ENCODE results near the gene ABCC11. TPM values are rescaled to one million over a fixed set of nuclear protein-coding genes. Genes with fewer than 3 reads are reported as not detected.
A peak's percentile ranks its signal among the peaks of the same experiment; 100 is the strongest.

Gene ABCC11
- total RNA-seq, 1 donor from 2014 or later, result not detected

DNA sequence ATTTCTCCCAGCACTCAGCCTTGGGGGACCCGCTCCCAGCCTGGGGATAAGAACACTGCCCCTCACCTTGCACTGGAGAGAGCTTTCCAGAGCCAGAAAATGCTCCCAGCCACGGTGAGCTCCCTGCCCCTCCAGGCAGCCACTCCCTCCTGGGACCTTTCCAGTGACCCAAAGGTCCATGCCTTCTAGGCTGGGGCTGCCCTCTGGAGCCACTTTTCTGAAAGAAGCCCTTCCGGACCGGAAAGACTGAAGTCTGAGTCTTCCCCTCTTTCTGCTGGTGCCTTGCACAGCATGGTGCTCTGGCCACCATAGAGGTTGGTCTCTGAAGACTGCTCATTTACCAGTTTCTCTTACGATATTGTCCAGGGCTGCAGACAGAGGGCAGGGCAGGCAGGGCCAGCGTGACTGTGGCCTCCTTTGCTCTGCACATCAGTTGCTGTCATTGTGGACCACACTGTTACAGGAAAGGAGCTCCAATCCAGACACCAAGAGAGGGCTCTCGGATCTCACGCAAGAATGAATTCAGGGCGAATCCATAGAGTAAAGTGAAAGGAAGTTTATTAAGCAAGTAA lies 84.4 kb downstream of the ABCC11 start:
- no peak for DNase-seq (ENCODE audit: low read depth)
- H3K27me3 ChIP-seq (ENCODE audit: control insufficient read depth, insufficient read depth, low read length), result no peaks in the 10 kb centered on the region
- no peak overlapping the region for H3K4me3 ChIP-seq (ENCODE audit: low read depth, low read length)
- no peaks in the 10 kb centered on the region for H3K36me3 ChIP-seq (ENCODE audit: control insufficient read depth, insufficient read depth, low read length)
- TF ChIP-seq, protein P1, sequence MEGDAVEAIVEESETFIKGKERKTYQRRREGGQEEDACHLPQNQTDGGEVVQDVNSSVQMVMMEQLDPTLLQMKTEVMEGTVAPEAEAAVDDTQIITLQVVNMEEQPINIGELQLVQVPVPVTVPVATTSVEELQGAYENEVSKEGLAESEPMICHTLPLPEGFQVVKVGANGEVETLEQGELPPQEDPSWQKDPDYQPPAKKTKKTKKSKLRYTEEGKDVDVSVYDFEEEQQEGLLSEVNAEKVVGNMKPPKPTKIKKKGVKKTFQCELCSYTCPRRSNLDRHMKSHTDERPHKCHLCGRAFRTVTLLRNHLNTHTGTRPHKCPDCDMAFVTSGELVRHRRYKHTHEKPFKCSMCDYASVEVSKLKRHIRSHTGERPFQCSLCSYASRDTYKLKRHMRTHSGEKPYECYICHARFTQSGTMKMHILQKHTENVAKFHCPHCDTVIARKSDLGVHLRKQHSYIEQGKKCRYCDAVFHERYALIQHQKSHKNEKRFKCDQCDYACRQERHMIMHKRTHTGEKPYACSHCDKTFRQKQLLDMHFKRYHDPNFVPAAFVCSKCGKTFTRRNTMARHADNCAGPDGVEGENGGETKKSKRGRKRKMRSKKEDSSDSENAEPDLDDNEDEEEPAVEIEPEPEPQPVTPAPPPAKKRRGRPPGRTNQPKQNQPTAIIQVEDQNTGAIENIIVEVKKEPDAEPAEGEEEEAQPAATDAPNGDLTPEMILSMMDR (IDR thresholded peaks at IDR 0.05; ENCODE audit: insufficient read depth, low read length, poor library complexity, severe bottlenecking), result no peak

DNA sequence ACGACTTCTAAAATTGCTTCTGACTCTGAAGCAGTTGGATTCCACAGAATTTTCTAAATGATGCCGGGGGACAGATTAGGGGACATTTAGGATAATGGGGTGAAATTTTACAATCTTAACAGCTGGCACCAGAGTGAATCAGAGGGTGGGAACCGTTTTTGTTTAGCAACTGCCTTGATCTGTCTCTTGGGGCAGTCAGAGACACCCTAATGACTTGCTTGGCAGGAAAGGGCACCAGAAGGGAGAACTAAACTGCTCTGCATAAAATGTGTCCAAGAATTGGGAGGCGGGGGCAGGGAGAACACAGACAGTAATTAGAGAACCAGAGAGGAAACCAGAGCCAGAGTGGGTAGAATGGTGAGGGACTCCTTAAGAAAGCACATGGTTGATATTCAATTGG lies 85.4 kb downstream of the ABCC11 start:
- no peak overlapping the region for H3K4me3 ChIP-seq (ENCODE audit: low read depth, low read length)
- H3K27me3 ChIP-seq (ENCODE audit: control insufficient read depth, insufficient read depth, low read length), result no peaks in the 10 kb centered on the region
- TF ChIP-seq, protein P1 (IDR thresholded peaks at IDR 0.05; ENCODE audit: insufficient read depth, low read length, poor library complexity, severe bottlenecking), result no peak
- DNase-seq (ENCODE audit: low read depth), result no peak
- no peaks in the 10 kb centered on the region for H3K36me3 ChIP-seq (ENCODE audit: control insufficient read depth, insufficient read depth, low read length)

DNA sequence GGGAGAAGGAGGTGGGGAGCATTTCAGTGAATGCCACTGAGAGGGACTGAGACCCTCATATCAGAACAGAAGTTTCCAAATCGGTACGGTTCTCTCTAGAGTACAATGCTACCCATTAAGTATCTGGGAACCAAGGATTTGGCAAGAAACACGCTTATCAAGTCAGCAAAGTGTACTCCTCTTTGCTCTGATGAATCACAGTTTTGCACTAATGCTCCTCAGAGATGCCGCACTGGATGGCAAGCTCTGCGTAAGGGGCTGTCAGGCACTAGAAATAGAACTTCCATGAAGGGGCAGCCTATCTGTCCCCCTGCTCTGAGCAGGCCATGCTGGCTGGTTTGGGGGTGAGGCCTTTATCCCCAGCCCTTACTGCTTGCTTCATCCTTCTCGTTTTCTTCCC lies 86.8 kb downstream of the ABCC11 start:
- no peak for DNase-seq (ENCODE audit: low read depth)
- H3K36me3 ChIP-seq (ENCODE audit: control insufficient read depth, insufficient read depth, low read length), result no peaks in the 10 kb centered on the region
- TF ChIP-seq, protein P1 (IDR thresholded peaks at IDR 0.05; ENCODE audit: insufficient read depth, low read length, poor library complexity, severe bottlenecking), result no peak
- no peak overlapping the region for H3K4me3 ChIP-seq (ENCODE audit: low read depth, low read length)
- H3K27me3 ChIP-seq (ENCODE audit: control insufficient read depth, insufficient read depth, low read length), result no peaks in the 10 kb centered on the region

DNA sequence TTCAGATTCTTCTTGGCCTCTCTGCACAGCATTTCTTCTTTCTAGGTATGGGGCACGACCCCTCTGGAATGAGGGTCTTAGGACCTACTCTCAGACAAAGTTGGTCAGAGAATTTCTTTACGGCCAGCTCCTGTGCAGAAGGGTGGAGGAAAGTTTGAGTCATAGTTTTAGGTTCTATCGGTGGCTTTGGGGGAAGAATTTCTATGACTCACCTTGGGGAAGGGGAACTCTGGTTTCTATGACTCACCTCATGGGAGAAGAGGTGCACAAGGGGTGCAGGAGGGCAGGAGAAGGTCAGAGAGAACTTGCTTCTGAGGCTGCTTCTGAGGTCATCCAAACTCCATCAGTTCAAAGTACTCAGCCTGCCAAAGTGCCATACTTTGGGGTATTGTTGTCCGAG lies 89.0 kb downstream of the ABCC11 start:
- TF ChIP-seq, protein P1 (IDR thresholded peaks at IDR 0.05; ENCODE audit: insufficient read depth, low read length, poor library complexity, severe bottlenecking), result no peak
- DNase-seq (ENCODE audit: low read depth), result peak; percentile 54
- no peak overlapping the region for H3K4me3 ChIP-seq (ENCODE audit: low read depth, low read length)
- no peaks in the 10 kb centered on the region for H3K36me3 ChIP-seq (ENCODE audit: control insufficient read depth, insufficient read depth, low read length)
- no peaks in the 10 kb centered on the region for H3K27me3 ChIP-seq (ENCODE audit: control insufficient read depth, insufficient read depth, low read length)

DNA sequence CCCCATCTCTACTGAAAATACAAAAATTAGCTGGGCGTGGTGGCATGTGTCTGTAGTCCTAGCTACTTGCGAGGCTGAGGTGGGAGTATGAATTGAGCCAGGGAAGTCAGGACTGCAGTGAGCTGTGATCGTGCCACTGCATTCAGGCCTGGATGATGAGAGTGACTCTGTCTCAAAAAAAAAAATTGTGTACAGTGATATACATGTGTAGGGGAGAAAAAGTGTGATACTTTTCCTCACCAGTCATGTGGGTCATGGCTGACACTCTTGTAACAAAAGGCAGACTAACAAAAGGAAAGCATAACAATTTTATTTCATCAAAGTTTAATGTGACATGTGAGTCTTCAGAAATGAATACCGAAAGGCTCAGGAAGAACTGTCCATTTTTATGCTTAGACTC lies 89.5 kb downstream of the ABCC11 start:
- no peaks in the 10 kb centered on the region for H3K27me3 ChIP-seq (ENCODE audit: control insufficient read depth, insufficient read depth, low read length)
- no peak for DNase-seq (ENCODE audit: low read depth)
- no peaks in the 10 kb centered on the region for H3K36me3 ChIP-seq (ENCODE audit: control insufficient read depth, insufficient read depth, low read length)
- TF ChIP-seq, protein P1 (IDR thresholded peaks at IDR 0.05; ENCODE audit: insufficient read depth, low read length, poor library complexity, severe bottlenecking), result no peak
- H3K4me3 ChIP-seq (ENCODE audit: low read depth, low read length), result no peak overlapping the region

DNA sequence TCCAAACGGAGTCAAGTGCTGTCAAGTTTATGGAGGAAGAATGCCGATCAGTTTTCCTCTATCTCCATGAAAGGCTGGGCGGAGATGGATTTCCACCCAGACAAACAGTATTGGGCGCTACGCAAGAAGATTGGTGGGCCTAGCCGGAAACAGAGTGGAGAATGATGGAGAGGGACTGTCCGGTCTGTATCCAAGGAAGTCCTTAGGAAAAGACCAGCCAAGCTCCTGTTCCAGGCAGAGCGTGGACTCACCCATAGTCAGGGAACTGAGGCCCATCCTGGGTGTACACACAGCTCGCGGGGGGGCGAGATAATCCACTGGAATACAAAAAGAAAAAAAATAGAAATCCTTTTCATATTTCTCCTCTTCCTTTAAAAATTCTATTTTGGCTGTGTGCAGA lies 90.0 kb downstream of the ABCC11 start:
- no peaks in the 10 kb centered on the region for H3K27me3 ChIP-seq (ENCODE audit: control insufficient read depth, insufficient read depth, low read length)
- TF ChIP-seq, protein P1 (IDR thresholded peaks at IDR 0.05; ENCODE audit: insufficient read depth, low read length, poor library complexity, severe bottlenecking), result no peak
- DNase-seq (ENCODE audit: low read depth), result no peak
- H3K36me3 ChIP-seq (ENCODE audit: control insufficient read depth, insufficient read depth, low read length), result no peaks in the 10 kb centered on the region
- no peak overlapping the region for H3K4me3 ChIP-seq (ENCODE audit: low read depth, low read length)

Measured in kidney epithelial cell (primary cell).